AG09319 (cell line): ENCODE measurements around the gene HOXD4.

Source experiments
- DNase-seq: peaks from one replicate; pipeline ENCODE4 v3.0.0-alpha.2; 2010; ENCODE audit warnings: low read depth; ENCODE audit errors: extremely low read depth
- CTCF ChIP-seq: IDR thresholded peaks from 2 replicates; pipeline ENCODE4 v1.5.1; 2011; ENCODE audit warnings: low read depth, mild to moderate bottlenecking, inconsistent platforms, low read length, moderate library complexity

HOXD4 gene

GRCh38 chr2:176115883-176116813, 35.2 kb upstream of the HOXD4 start, which contains the start of gene HOXD10:
Gene HOXD10, plus strand, starts transcription at chr2:176116778. Its CDS starts 56 bp downstream, at chr2:176116834.
- DNase-seq = no peak
- TF ChIP-seq CTCF = no peak

- no peak for TF ChIP-seq CTCF
- no peak for DNase-seq
Observed at GRCh38 chr2:176117162-176117822, 34.1 kb upstream of the HOXD4 start.

- no peak for TF ChIP-seq CTCF
- no peak for DNase-seq
Observed at GRCh38 chr2:176117823-176118371, 33.5 kb upstream of the HOXD4 start.

- TF ChIP-seq CTCF = peak; percentile 24
- no peak for DNase-seq
Observed at GRCh38 chr2:176118601-176119339, 32.6 kb upstream of the HOXD4 start.

GRCh38 chr2:176120364-176121189, 30.8 kb upstream of the HOXD4 start:
- no peak for TF ChIP-seq CTCF
- DNase-seq = no peak

GRCh38 chr2:176121190-176122051, 29.9 kb upstream of the HOXD4 start:
- no peak for DNase-seq
- no peak for TF ChIP-seq CTCF
